Measurements from ENCODE around the gene DQX1. TPM values are rescaled to one million over a fixed set of nuclear protein-coding genes. Genes with fewer than 3 reads are reported as not detected.

DQX1 gene
- total and polyA plus RNA-seq, 2 of the 8 experiments (the other 6 are each of a cell fraction or from before 2014, with no cell fraction given) = 0.76 to 1.1 TPM

DNA sequence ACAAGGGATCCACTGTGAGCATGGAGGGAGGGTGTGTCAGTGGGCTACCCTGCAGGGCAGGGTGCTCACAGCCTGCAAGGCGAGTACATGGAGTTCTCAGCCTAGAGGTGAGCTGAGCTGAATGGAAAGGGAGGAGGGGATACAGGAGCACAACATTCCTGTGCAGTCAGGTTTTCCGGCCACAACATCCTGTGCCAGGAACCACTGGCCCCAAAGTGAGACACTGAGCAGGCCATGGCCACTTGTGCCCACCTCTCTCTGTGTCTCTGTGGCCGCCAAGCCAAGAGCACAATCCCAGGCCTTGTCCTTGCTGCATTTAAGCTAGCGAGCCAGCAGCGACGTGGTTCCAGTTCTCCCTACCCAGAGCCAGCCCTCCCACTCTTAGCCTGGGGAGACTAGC is 34.6 kb upstream of the DQX1 start:
- H2BK120ac ChIP-seq (replicated peaks; ENCODE audit: low read depth, low read length) = no peak overlapping the region
- H3K4ac ChIP-seq (replicated peaks; ENCODE audit: insufficient read length, low read depth, low read length) = no peak overlapping the region
- no peaks in the 10 kb centered on the region for H3K23me2 ChIP-seq (ENCODE audit: low read depth, low read length)
- H2BK12ac ChIP-seq (ENCODE audit: low read depth, low read length) = 0 out of 2 replicates have a peak overlapping the region, but pooled peaks have one; percentile 23
- peak overlapping the region; percentile 71; the same call in 1 of the 2 replicates for H3K18ac ChIP-seq (ENCODE audit: extremely low read depth, low read length)
- H2AFZ ChIP-seq (ENCODE audit: low read length) = no peak overlapping the region
- no peak overlapping the region for H4K5ac ChIP-seq (ENCODE audit: insufficient read length, low read depth, low read length)
- H4K91ac ChIP-seq (replicated peaks; ENCODE audit: insufficient read length, low read length) = no peak overlapping the region
- DNase-seq (ENCODE audit: low read depth in 1 of 2, low spot score in 2 of 2) = no peak
- 72% methylated on average over 6 of the region's 6 CpGs; no CpG with 5 or more reads in 1 of the 2 experiments for WGBS, 2 experiments (ENCODE audit: extremely low coverage in 1 of 2, insufficient coverage in 1 of 2, insufficient read length in 1 of 2, insufficient replicate concordance in 2 of 2, low coverage in 1 of 2, low lambda C conversion rate in 2 of 2, missing lambda C conversion rate in 1 of 2)
- H3K79me2 ChIP-seq (ENCODE audit: control insufficient read depth in 1 of 2, insufficient read depth in 2 of 2, low read length in 2 of 2) = no peaks in the 10 kb centered on the region
- H3K4me3 ChIP-seq (ENCODE audit: extremely low read depth in 1 of 4, insufficient read depth in 2 of 4, low read depth in 3 of 4, low read length in 4 of 4) = no peak overlapping the region
- H3K56ac ChIP-seq (replicated peaks; ENCODE audit: insufficient read length, low read depth, low read length) = no peak overlapping the region
- no peak overlapping the region for H3K27ac ChIP-seq (ENCODE audit: low read depth, low read length)
- no peak overlapping the region for H3K23ac ChIP-seq (ENCODE audit: insufficient read length)
- H3K9ac ChIP-seq (replicated peaks in 1 of 4; ENCODE audit: extremely low read depth in 1 of 4, low read depth in 3 of 4, low read length in 3 of 4) = no peak overlapping the region
- no peak for TF ChIP-seq PHF8 (conservative IDR thresholded peaks at IDR 0.05; ENCODE audit: low read depth, low read length)
- no peak for TF ChIP-seq CREB1 (IDR thresholded peaks at IDR 0.05)
- no peak for TF ChIP-seq CTCF (IDR thresholded peaks at IDR 0.05; ENCODE audit: control extremely low read depth in 1 of 3, insufficient read depth in 1 of 3, low read depth in 1 of 3, low read length in 3 of 3)
- no peak for TF ChIP-seq NRF1 (IDR thresholded peaks at IDR 0.05; ENCODE audit: low read depth, low read length)
- no peak for TF ChIP-seq RNF2 (IDR thresholded peaks at IDR 0.05; ENCODE audit: borderline replicate concordance, low read depth, low read length, missing control alignments, poor library complexity, severe bottlenecking)
- no peak for TF ChIP-seq TAF7 (optimal IDR thresholded peaks at IDR 0.05; ENCODE audit: borderline replicate concordance, low read depth, low read length)
- TF ChIP-seq MAFK (IDR thresholded peaks at IDR 0.05; ENCODE audit: low read depth, low read length) = no peak
- H3K27me3 ChIP-seq (replicated peaks in 1 of 4; ENCODE audit: control insufficient read depth in 3 of 4, extremely low read depth in 1 of 4, insufficient read depth in 3 of 4, low read length in 3 of 4) = peaks cover 0 to 21% (median 16%) of the 10 kb centered on the region in 4 experiments; a peak in 6 of 7 replicates
- H3K36me3 ChIP-seq (ENCODE audit: control insufficient read depth in 2 of 4, insufficient read depth in 4 of 4, low read length in 3 of 4) = no peaks in the 10 kb centered on the region; a peak in 1 of 8 replicates
- H4K8ac ChIP-seq (ENCODE audit: extremely low read depth, insufficient read depth, low read length) = no peak overlapping the region
- H2BK5ac ChIP-seq (ENCODE audit: low read depth, low read length) = no peak overlapping the region
- peak overlapping the region; percentile 86; the same call in 1 of the 2 replicates for H2AK5ac ChIP-seq (ENCODE audit: low read depth, low read length)
- peaks cover 0 to 6% (median 4%) of the 10 kb centered on the region in 4 experiments; a peak in 6 of 7 replicates for H3K4me1 ChIP-seq (replicated peaks in 1 of 4; ENCODE audit: control insufficient read depth in 3 of 4, insufficient read depth in 4 of 4, low read length in 3 of 4)
- FAIRE-seq = no peak
- H3K14ac ChIP-seq (ENCODE audit: insufficient read length) = no peak overlapping the region
- 0 out of 2 replicates have a peak overlapping the region, but pooled peaks have one; percentile 32 for H2BK20ac ChIP-seq (ENCODE audit: low read length)
- H3K9me3 ChIP-seq (ENCODE audit: insufficient read depth in 2 of 2, low read depth in 1 of 2, low read length in 1 of 2) = no peaks in the 10 kb centered on the region
- H2BK15ac ChIP-seq (ENCODE audit: low read length) = peak overlapping the region; percentile 72; the same call in 1 of the 2 replicates
- H4K20me1 ChIP-seq (replicated peaks in 1 of 2; ENCODE audit: control insufficient read depth in 1 of 2, insufficient read depth in 2 of 2, low read length in 2 of 2) = peaks cover 0 to 4% of the 10 kb centered on the region in 2 experiments
- ChIA-PET CTCF (ENCODE audit: partially characterized antibody) (interaction anchor here (0.6 to 7.5 kb wide), 5 partner anchors 11 to 732 kb away, joined by 3 to 56 read pairs (median 7); partner anchors contain the start of gene STAMBP), POLR2A (ENCODE audit: partially characterized antibody) (interaction anchor here (1.0 to 1.5 kb wide), 2 partner anchors 17 to 120 kb away, joined by 3 read pairs; no protein-coding TSS in a partner anchor)
- no peaks in the 10 kb centered on the region for H3K79me1 ChIP-seq (ENCODE audit: low read depth, low read length)
- H3K4me2 ChIP-seq (ENCODE audit: insufficient read depth in 1 of 2, low read depth in 2 of 2, low read length in 2 of 2) = peak overlapping the region; percentile 8 to 15; a peak in 2 of 4 replicates
